OCI-LY3 (cell line): ENCODE results near the gene RIN1.

ENCODE experiments used
- H2AFZ ChIP-seq: fragments of 200-600, 300-600 bp; shearing (Covaris generic); 2 replicates; pipeline ENCODE4 v1.6.0; 2014; ENCODE audit warnings: antibody characterized with exemption, low read depth, low read length
- H3K27ac ChIP-seq: fragments of 200-600, 300-600 bp; sonication (generic); 2 replicates; pipeline ENCODE4 v1.5.1; 2014; ENCODE audit warnings: mild to moderate bottlenecking, low read length, moderate library complexity, mixed read lengths
- H3K27me3 ChIP-seq: fragments of 200-600, 300-600 bp; sonication (generic); 2 replicates; pipeline ENCODE4 v1.6.1; 2014; ENCODE audit warnings: low read depth, low read length, mixed read lengths
- H3K36me3 ChIP-seq: fragments of 200-600, 300-600 bp; sonication (generic); replicated peaks from 2 replicates; pipeline ENCODE3; 2014; ENCODE audit warnings: low read depth, low read length, mixed read lengths
- H3K4me1 ChIP-seq: fragments of 300-600, 200-600 bp; sonication (generic); 2 replicates; pipeline ENCODE4 v1.6.1; 2014; ENCODE audit warnings: low read length, mixed read lengths
- H3K4me2 ChIP-seq: fragments of 200-600, 300-600 bp; sonication (generic); 2 replicates; pipeline ENCODE4 v1.6.1; 2014; ENCODE audit warnings: low read length, mixed read lengths
- H3K4me3 ChIP-seq: fragments of 300-600, 200-600 bp; sonication (generic); 2 replicates; pipeline ENCODE4 v1.5.1; 2014; ENCODE audit warnings: antibody characterized with exemption, mild to moderate bottlenecking, low read length, moderate library complexity
- H3K79me2 ChIP-seq: fragments of 300-600, 200-600 bp; shearing (Covaris generic); 2 replicates; pipeline ENCODE4 v1.6.1; 2014; ENCODE audit warnings: mild to moderate bottlenecking, low read length, mixed read lengths
- H3K9ac ChIP-seq: fragments of 300-600, 200-600 bp; shearing (Covaris generic); 2 replicates; pipeline ENCODE4 v1.6.0; 2014; ENCODE audit warnings: mild to moderate bottlenecking, low read length, moderate library complexity
- H3K9me3 ChIP-seq: fragments of 200-600, 300-600 bp; shearing (Covaris generic); 2 replicates; pipeline ENCODE4 v1.6.1; 2014; ENCODE audit warnings: low read length, mixed read lengths; ENCODE audit not compliant: insufficient read depth
- H4K20me1 ChIP-seq: fragments of 200-600, 300-600 bp; sonication (generic); 2 replicates; pipeline ENCODE4 v1.6.1; 2016; ENCODE audit warnings: low read length, mixed read lengths; ENCODE audit not compliant: insufficient read depth
- CTCF ChIP-seq: fragments of 200-600, 300-600 bp; sonication (generic); IDR thresholded peaks from 2 replicates; pipeline ENCODE4 v1.5.1; 2014; ENCODE audit warnings: antibody characterized with exemption, low read length, low read depth
- EZH2phosphoT487 ChIP-seq: fragments of 200-600 bp; shearing (Covaris generic); IDR thresholded peaks from 2 replicates; pipeline ENCODE4 v1.6.1; 2018; ENCODE audit warnings: antibody characterized with exemption, mixed run types, low read depth

Gene RIN1

GRCh38 chr11:66344550-66345315 is 8.5 kb upstream of the RIN1 start, which contains the start of gene BRMS1:
BRMS1 (minus strand) TSS chr11:66345104; CDS start chr11:66342234, 2,870 bp downstream.
- peaks cover 28% of the 10 kb centered on the region for H3K4me1 ChIP-seq
- peak within 1 kb of the TSS; percentile 88 for H3K4me2 ChIP-seq
- H3K36me3 ChIP-seq, result peaks cover 22% of the 10 kb centered on the region
- H3K27ac ChIP-seq, result peak within 1 kb of the TSS; percentile 13; the same call in 1 of the 2 replicates
- peaks cover 26% of the 10 kb centered on the region for H3K79me2 ChIP-seq
- H4K20me1 ChIP-seq, result no peaks in the 10 kb centered on the region
- H3K9me3 ChIP-seq, result no peaks in the 10 kb centered on the region
- peak within 1 kb of the TSS; percentile 75 for H3K9ac ChIP-seq
- TF ChIP-seq CTCF (no peak), EZH2phosphoT487 (no peak)
- H2AFZ ChIP-seq, result peak within 1 kb of the TSS; percentile 65
- no peaks in the 10 kb centered on the region for H3K27me3 ChIP-seq
- H3K4me3 ChIP-seq, result peak within 1 kb of the TSS; percentile 83

- Histone ChIP-seq H3K4me3 (no peak overlapping the region), H3K4me2 (no peak overlapping the region)
Measured at GRCh38 chr11:66343176-66343575, 6.9 kb upstream of the RIN1 start.

GRCh38 chr11:66341502-66342126 is 5.4 kb upstream of the RIN1 start:
- Histone ChIP-seq H4K20me1 (no peaks in the 10 kb centered on the region), H3K36me3 (peaks cover 34% of the 10 kb centered on the region)

More at GRCh38 chr11:66343176-66343575, 6.9 kb upstream of the RIN1 start:
- TF ChIP-seq EZH2phosphoT487 (no peak), CTCF (no peak)
- H3K4me1 ChIP-seq, result peaks cover 25% of the 10 kb centered on the region
- H2AFZ ChIP-seq, result no peak overlapping the region
- no peak overlapping the region for H3K9ac ChIP-seq
- H4K20me1 ChIP-seq, result no peaks in the 10 kb centered on the region
- peaks cover 27% of the 10 kb centered on the region for H3K36me3 ChIP-seq
- no peaks in the 10 kb centered on the region for H3K9me3 ChIP-seq
- H3K27me3 ChIP-seq, result no peaks in the 10 kb centered on the region
- H3K79me2 ChIP-seq, result peaks cover 26% of the 10 kb centered on the region
- H3K27ac ChIP-seq, result no peak overlapping the region

More at GRCh38 chr11:66341502-66342126, 5.4 kb upstream of the RIN1 start:
- Histone ChIP-seq H2AFZ (no peak overlapping the region), H3K9me3 (no peaks in the 10 kb centered on the region), H3K4me1 (peaks cover 18% of the 10 kb centered on the region), H3K4me3 (no peak overlapping the region), H3K27me3 (no peaks in the 10 kb centered on the region), H3K9ac (no peak overlapping the region), H3K79me2 (peaks cover 26% of the 10 kb centered on the region), H3K4me2 (no peak overlapping the region), H3K27ac (no peak overlapping the region)
- no peak for TF ChIP-seq EZH2phosphoT487
- no peak for TF ChIP-seq CTCF
